ENCODE data around the gene ENTREP1. TPM values are rescaled to one million over a fixed set of nuclear protein-coding genes. Genes with fewer than 3 reads are reported as not detected.
A peak's percentile ranks its signal among the peaks of the same experiment; 100 is the strongest.

Gene ENTREP1
- total and polyA plus RNA-seq, 10 donors: 0.61 to 2.6 (median 1.2) TPM

- intact Hi-C loops (cut with DNase I; ENCODE audit: low total_unique reads): no loop called here
- Histone ChIP-seq H3K27ac (no peak overlapping the region), H3K4me3 (no peak overlapping the region), H3K9me3 (no peaks in the 10 kb centered on the region), H3K4me1 (no peaks in the 10 kb centered on the region), H3K36me3 (no peaks in the 10 kb centered on the region), H3K27me3 (replicated peaks in 1 of 7) (peaks cover 0 to 16% (median 0%) of the 10 kb centered on the region in 7 donors)
- TF ChIP-seq CTCF (IDR thresholded peaks at IDR 0.05 in 8 of 11, conservative IDR thresholded peaks at IDR 0.05 in 3 of 11): no peak
- TF ChIP-seq POLR2AphosphoS5 (IDR thresholded peaks at IDR 0.05): no peak
- no peak for TF ChIP-seq POLR2A (IDR thresholded peaks at IDR 0.05)
- WGBS, 5 donors: 92 to 100% (median 97%) methylated on average over 3 of the region's 3 CpGs
- no peak for DNase-seq
These were observed 86.2 kb downstream of the ENTREP1 start for GRCh38 chr9:69411246-69411645.

GRCh38 chr9:69411931-69412740 lies 87.1 kb downstream of the ENTREP1 start:
- DNase-seq: no peak
- intact Hi-C loops (cut with DNase I; ENCODE audit: low total_unique reads): no loop called here
- Histone ChIP-seq H3K4me3 (no peak overlapping the region), H3K27me3 (replicated peaks in 1 of 7) (peaks cover 0 to 16% (median 0%) of the 10 kb centered on the region in 7 donors), H3K36me3 (no peaks in the 10 kb centered on the region), H3K9me3 (no peaks in the 10 kb centered on the region), H3K4me1 (no peaks in the 10 kb centered on the region), H3K27ac (no peak overlapping the region)
- TF ChIP-seq POLR2AphosphoS5 (IDR thresholded peaks at IDR 0.05) (no peak), POLR2A (IDR thresholded peaks at IDR 0.05) (no peak)
- 63 to 81% (median 71%) methylated on average over 35 to 52 of the region's 52 CpGs for WGBS, 5 donors

- intact Hi-C loops (cut with DNase I; ENCODE audit: low total_unique reads): no loop called here
- Histone ChIP-seq H3K9me3 (no peaks in the 10 kb centered on the region), H3K4me1 (no peaks in the 10 kb centered on the region), H3K27ac (no peak overlapping the region), H3K4me3 (no peak overlapping the region), H3K27me3 (replicated peaks in 1 of 7) (peaks cover 0 to 16% (median 0%) of the 10 kb centered on the region in 7 donors), H3K36me3 (no peaks in the 10 kb centered on the region)
- DNase-seq: no peak
- TF ChIP-seq CTCF (IDR thresholded peaks at IDR 0.05 in 8 of 11, conservative IDR thresholded peaks at IDR 0.05 in 3 of 11) (peak in 8 of 11 experiments; percentile 4 to 47 (median 30)), POLR2A (IDR thresholded peaks at IDR 0.05) (no peak), POLR2AphosphoS5 (IDR thresholded peaks at IDR 0.05) (no peak)
- WGBS, 5 donors: 34 to 44% (median 40%) methylated on average over 20 of the region's 20 CpGs
These were observed 87.7 kb downstream of the ENTREP1 start for GRCh38 chr9:69412741-69413150.

- no peak for DNase-seq
- 71 to 99% (median 88%) methylated on average over 10 of the region's 10 CpGs for WGBS, 5 donors
- Histone ChIP-seq H3K36me3 (no peaks in the 10 kb centered on the region), H3K4me1 (no peaks in the 10 kb centered on the region), H3K9me3 (no peaks in the 10 kb centered on the region), H3K27ac (no peak overlapping the region), H3K4me3 (no peak overlapping the region), H3K27me3 (replicated peaks in 1 of 7) (peaks cover 0 to 20% (median 0%) of the 10 kb centered on the region in 7 donors)
- intact Hi-C loops (cut with DNase I; ENCODE audit: low total_unique reads): loop anchor here (10.0 kb wide), 2 partner anchors 124 to 494 kb away; no protein-coding TSS in a partner anchor
- TF ChIP-seq CTCF (IDR thresholded peaks at IDR 0.05 in 8 of 11, conservative IDR thresholded peaks at IDR 0.05 in 3 of 11) (no peak), POLR2A (IDR thresholded peaks at IDR 0.05) (no peak), POLR2AphosphoS5 (IDR thresholded peaks at IDR 0.05) (no peak)
These were observed 95.7 kb downstream of the ENTREP1 start for GRCh38 chr9:69420611-69421270.
